Measurements from ENCODE around the gene EBLN2.

Gene EBLN2

GRCh38 chr3:73073091-73073707, 11.7 kb downstream of the EBLN2 start:
- TF ChIP-seq EZH2phosphoT487 (IDR thresholded peaks at IDR 0.05; ENCODE audit: borderline replicate concordance, low read length) (no peak), CTCF (IDR thresholded peaks at IDR 0.05; ENCODE audit: low read depth, low read length, poor library complexity, severe bottlenecking) (no peak)
- Histone ChIP-seq H3K4me1 (ENCODE audit: control insufficient read depth, low read length) (no peaks in the 10 kb centered on the region), H3K9me2 (replicated peaks; ENCODE audit: control insufficient read depth, low read length) (no peaks in the 10 kb centered on the region), H3K36me3 (ENCODE audit: control insufficient read depth, low read length) (no peaks in the 10 kb centered on the region), H3K9me3 (ENCODE audit: control insufficient read depth, insufficient read depth, low read length) (no peaks in the 10 kb centered on the region), H3K4me2 (ENCODE audit: low read length) (no peak overlapping the region), H3K79me2 (ENCODE audit: control insufficient read depth, low read length) (no peaks in the 10 kb centered on the region), H3K27ac (ENCODE audit: low read depth, low read length) (no peak overlapping the region), H3F3A (ENCODE audit: control insufficient read depth, insufficient read depth) (peaks cover 6% of the 10 kb centered on the region), H3K4me3 (ENCODE audit: low read length) (no peak overlapping the region), H4K20me1 (ENCODE audit: control insufficient read depth, insufficient read depth, low read depth, low read length) (peaks cover 4% of the 10 kb centered on the region; the same call in 1 of the 2 replicates), H3K27me3 (ENCODE audit: control insufficient read depth, low read length) (no peaks in the 10 kb centered on the region)

- Histone ChIP-seq H3K9me3 (ENCODE audit: control insufficient read depth, insufficient read depth, low read length) (no peaks in the 10 kb centered on the region), H3K36me3 (ENCODE audit: control insufficient read depth, low read length) (no peaks in the 10 kb centered on the region), H3K9me2 (replicated peaks; ENCODE audit: control insufficient read depth, low read length) (no peaks in the 10 kb centered on the region), H3K4me3 (ENCODE audit: low read length) (no peak overlapping the region), H4K20me1 (ENCODE audit: control insufficient read depth, insufficient read depth, low read depth, low read length) (peaks cover 4% of the 10 kb centered on the region; the same call in 1 of the 2 replicates), H3K27me3 (ENCODE audit: control insufficient read depth, low read length) (no peaks in the 10 kb centered on the region), H3K79me2 (ENCODE audit: control insufficient read depth, low read length) (no peaks in the 10 kb centered on the region), H3K4me1 (ENCODE audit: control insufficient read depth, low read length) (no peaks in the 10 kb centered on the region), H3F3A (ENCODE audit: control insufficient read depth, insufficient read depth) (peaks cover 4% of the 10 kb centered on the region), H3K27ac (ENCODE audit: low read depth, low read length) (no peak overlapping the region), H3K4me2 (ENCODE audit: low read length) (no peak overlapping the region)
- TF ChIP-seq CTCF (IDR thresholded peaks at IDR 0.05; ENCODE audit: low read depth, low read length, poor library complexity, severe bottlenecking), result no peak
- TF ChIP-seq EZH2phosphoT487 (IDR thresholded peaks at IDR 0.05; ENCODE audit: borderline replicate concordance, low read length), result no peak
These were observed 13.3 kb downstream of the EBLN2 start for GRCh38 chr3:73074781-73075180.

GRCh38 chr3:73080216-73080966, 18.9 kb downstream of the EBLN2 start:
- Histone ChIP-seq H4K20me1 (ENCODE audit: control insufficient read depth, insufficient read depth, low read depth, low read length) (no peaks in the 10 kb centered on the region), H3F3A (ENCODE audit: control insufficient read depth, insufficient read depth) (no peaks in the 10 kb centered on the region), H3K4me3 (ENCODE audit: low read length) (no peak overlapping the region), H3K27me3 (ENCODE audit: control insufficient read depth, low read length) (no peaks in the 10 kb centered on the region), H3K79me2 (ENCODE audit: control insufficient read depth, low read length) (no peaks in the 10 kb centered on the region), H3K36me3 (ENCODE audit: control insufficient read depth, low read length) (no peaks in the 10 kb centered on the region), H3K9me3 (ENCODE audit: control insufficient read depth, insufficient read depth, low read length) (no peaks in the 10 kb centered on the region), H3K4me1 (ENCODE audit: control insufficient read depth, low read length) (no peaks in the 10 kb centered on the region), H3K27ac (ENCODE audit: low read depth, low read length) (no peak overlapping the region), H3K9me2 (replicated peaks; ENCODE audit: control insufficient read depth, low read length) (no peaks in the 10 kb centered on the region), H3K4me2 (ENCODE audit: low read length) (no peak overlapping the region)
- TF ChIP-seq CTCF (IDR thresholded peaks at IDR 0.05; ENCODE audit: low read depth, low read length, poor library complexity, severe bottlenecking), result no peak
- TF ChIP-seq EZH2phosphoT487 (IDR thresholded peaks at IDR 0.05; ENCODE audit: borderline replicate concordance, low read length), result no peak

All from DOHH2 (cell line).